Colon (tissue), 2 donors: Measurements from ENCODE around the gene CADPS.

ENCODE experiments used
- FAIRE-seq: peaks from 2 replicates; lab custom pipeline; 2012; peaks lifted over from hg19 to GRCh38; lab: Jason Lieb, UNC
- donor health status: control.
- donor health status: control.

CADPS gene

DNA sequence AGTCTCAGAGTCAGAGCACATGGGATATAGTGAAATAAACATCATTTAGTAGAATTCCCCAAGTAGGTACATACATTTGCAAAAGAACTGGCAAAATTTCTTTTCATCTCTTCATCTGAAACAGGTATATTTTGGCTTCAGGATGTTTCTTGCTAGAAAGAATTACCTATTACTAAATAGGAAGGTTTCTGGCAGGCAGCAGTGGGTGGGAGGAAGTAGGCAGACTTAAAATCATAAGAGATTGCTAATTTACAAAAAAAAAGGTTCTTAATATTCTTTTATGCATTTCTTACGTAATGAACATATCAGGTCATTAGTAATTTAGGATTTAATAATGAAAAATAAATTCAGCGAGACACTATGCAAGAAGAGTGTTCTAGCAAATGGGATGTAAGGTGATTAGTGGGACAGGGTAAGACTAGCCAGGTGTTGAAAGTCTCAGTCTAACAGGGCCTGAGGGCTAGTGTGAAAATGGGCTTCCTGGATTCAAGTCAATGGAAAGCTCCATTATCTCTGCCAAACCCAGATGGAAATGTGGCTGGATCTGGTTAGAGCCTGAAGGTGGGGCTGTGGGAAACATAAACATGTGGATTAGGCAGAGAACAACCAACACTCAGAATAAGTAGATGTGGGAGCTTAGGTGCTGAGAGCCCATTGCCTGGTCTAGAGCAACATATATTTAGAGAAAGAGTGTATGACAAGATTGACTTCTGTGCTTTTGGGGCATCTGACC lies 374.5 kb downstream of the CADPS start:
- FAIRE-seq = no peak

DNA sequence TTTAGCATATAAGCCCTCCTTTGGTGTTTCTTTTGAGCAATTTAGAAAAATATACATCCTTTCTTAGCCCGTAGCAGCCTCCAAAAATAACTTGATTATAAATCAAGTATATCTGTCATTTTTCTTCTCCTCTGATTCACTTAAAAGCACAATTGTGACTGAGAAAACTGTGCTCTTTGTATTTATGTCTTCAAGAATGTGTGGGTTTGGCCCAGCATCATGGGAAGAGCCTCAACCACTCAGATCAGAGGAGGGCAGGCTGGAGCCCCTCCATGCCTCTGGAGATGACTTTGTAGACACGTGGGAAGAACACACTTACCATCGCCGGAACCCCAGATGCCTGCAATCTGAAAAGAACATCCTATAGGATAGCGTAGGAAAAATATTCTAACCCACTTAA lies 378.1 kb downstream of the CADPS start:
- no peak for FAIRE-seq

DNA sequence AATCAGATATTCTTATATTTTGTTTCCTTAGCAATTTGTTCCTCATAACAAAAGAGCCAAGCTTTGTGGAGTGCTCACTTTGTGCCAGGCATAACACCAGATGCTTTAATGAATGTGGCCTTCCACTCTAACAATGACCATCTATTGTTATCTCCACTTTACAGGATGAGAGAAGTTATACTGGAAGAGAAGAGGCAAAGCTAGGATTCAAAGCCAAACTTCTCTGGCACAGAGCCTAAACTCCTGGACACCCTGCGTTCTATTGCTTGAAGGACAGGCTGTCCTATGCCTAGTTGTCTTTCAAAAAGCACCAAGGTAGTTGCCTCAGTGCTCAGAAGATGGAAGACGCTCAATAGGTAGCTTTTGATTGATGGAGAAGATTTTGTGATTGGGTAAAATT lies 378.7 kb downstream of the CADPS start:
- FAIRE-seq = no peak

DNA sequence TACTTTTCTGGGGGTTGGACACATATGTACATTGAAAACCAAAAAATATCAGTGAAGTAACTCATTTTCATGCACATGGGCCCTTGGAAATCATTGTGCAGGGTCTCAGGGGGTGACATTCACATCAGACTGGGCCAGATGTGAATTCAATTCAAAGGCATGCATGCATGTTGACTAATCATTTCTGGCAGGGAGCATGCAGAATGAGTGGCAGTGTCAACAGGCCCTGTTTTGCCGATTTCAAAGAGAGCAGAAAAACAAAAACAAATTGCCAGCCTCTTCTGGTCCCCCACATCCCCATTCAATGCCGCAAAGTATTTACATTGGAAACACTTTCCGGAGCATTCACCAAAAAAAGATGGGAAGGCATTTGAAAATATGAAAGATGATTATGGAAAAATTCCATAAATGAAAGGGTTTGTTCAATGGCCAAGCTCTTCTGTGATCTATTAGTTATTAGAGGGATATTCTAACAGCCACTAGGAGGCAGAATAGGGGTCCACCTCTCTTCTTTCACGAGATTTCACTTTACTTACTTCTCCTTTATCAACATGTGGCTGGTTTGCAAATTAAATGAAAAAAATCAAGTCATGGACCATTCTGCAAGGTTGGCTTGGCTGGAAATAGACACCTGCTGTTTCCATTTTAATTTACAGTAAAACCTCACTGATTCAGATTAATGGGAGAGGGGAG lies 382.0 kb downstream of the CADPS start:
- FAIRE-seq = no peak

DNA sequence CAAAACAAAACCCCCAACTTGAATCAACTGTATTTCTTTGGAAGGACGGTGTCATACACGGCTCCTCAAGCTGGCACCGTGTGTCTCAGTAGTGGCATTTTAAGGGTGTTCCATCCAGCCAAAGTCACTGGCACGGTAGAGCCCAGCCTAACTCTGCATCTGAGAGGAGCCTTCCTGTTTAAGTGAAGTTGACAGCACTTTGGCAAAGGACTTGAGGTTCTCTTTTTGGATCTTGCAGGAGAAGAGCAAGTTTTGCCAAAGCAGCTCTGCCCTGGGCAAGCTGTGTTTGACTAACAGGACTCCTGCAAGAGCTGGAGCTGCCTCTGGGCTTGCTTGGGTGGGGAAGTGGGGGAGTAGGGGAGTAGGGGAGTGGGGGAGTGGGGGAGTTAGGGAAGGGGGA lies 392.3 kb downstream of the CADPS start:
- FAIRE-seq = no peak

DNA sequence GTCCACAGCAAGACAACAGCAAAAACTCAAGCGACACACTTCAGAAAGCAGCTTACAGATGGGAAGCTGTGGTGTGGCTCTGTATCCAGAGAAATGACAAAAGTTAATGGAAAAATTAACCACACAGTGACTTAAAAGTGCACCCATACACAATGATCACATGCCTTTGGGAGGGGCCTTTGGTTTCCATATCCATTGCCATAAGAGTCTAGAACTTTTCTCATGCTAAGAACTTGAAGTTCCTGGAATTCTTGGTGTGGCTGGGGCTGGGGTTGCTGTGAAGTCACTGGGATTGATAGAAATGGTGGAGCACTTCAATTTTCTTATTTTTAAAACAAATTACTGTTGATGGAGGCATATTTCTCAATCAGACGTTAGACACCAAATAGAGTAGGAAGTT lies 393.3 kb downstream of the CADPS start:
- FAIRE-seq = no peak

DNA sequence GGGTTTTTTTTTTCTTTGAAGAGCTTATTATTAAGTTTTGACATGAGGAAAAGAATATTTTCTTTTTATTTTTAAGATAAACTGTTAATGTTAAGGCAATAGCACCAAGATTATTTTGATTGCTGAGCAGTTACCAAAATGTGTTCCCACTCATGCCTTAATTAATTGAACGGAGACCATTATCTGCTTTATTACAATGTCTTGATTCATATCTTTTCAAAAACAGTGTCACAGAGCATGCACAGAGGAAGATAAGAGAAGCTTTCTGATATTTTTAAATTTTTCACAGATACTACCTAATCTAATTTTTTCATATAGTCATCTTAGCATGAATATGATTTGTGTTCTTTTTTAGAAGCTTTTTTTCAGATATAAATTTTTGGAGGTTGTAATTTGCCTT lies 395.2 kb downstream of the CADPS start:
- no peak for FAIRE-seq

DNA sequence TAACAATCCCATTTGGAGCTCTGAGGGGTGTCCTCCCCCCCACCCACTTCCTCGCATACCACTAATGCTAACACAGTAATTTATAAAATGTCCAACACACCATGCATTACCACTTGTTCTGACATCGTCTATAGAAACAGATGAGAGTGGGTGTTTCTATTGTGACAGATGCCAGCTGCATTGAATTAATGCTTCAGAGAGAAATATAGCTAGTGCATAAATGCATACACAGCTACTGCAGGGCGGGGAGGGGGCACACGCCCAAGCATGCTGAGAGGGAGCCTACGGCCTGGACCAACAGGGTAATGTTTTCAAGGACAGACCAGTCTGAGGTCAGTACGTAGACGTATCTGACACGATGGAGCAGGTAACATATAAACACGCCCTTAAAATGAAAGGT lies 395.9 kb downstream of the CADPS start:
- FAIRE-seq = no peak

DNA sequence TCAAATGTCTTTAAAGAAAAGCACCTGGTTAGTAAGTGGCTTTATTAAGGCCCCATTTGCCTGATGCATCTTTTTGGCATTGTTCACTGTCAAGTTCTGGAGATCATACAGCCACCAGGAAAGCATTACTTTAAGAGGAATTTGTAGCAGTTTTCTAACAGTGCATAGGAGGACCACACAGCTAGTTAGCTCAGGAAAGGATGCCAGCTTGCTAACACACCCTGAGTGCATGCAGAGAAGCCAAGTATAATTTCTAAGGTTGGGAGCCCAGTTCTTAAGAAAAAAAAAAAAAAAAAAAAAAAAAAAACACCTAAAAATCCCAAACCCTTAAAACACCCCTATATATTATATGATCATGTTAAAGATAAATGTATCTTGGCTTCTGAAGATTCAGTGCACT lies 399.9 kb downstream of the CADPS start:
- no peak for FAIRE-seq

DNA sequence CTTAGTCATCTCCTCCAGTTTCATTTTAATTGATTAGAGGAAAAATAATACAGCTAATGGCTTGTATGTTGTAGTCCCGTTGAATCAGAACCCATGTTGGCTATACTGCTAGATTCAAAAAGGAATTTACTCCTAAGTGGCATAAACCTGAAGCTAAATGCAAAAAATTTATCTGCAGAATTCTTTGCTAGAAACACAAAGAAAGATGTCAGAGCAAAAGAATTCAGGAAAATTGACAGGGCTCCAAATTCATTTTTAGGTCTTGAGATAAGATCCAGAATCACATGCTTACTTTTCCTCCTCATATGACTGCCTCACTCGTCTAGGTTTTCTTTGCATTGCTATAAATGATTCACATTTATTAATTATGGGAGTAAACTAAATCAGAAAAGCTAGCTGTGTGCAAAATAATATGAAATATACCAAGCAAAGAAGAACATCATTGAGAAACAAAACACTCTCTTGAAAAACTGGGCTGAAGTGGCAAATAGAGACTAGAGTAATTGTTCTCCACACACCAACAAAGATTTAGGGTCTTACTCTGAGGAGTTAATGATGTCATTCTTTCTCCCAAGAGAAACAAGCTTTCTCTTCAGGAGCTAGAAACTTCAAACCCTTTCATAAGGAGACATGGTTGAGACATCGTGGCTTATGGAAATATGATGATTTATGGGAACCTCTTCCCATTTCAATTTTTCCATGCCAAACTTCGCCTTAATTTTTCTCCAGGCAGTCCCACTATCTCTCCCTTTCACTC lies 407.1 kb downstream of the CADPS start:
- no peak for FAIRE-seq

DNA sequence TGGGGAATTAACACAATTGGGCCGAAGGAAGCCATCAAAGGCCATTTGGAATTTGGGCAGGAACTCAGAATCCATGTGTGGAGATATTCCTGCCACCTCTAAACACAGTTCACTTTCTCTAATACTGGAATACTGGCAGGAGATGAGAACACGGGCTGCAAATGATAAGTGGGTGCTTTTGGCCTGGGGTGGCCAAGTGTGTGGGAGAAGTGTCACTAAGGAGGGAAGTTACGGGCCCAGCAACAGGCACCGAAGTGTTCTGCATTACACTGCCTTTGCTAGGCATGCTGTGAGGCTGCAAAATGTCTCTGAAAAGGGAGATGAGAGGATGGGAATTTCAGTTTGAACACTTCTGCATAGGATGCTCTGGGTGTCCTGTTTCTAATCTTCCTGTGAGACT lies 412.4 kb downstream of the CADPS start:
- FAIRE-seq = no peak

DNA sequence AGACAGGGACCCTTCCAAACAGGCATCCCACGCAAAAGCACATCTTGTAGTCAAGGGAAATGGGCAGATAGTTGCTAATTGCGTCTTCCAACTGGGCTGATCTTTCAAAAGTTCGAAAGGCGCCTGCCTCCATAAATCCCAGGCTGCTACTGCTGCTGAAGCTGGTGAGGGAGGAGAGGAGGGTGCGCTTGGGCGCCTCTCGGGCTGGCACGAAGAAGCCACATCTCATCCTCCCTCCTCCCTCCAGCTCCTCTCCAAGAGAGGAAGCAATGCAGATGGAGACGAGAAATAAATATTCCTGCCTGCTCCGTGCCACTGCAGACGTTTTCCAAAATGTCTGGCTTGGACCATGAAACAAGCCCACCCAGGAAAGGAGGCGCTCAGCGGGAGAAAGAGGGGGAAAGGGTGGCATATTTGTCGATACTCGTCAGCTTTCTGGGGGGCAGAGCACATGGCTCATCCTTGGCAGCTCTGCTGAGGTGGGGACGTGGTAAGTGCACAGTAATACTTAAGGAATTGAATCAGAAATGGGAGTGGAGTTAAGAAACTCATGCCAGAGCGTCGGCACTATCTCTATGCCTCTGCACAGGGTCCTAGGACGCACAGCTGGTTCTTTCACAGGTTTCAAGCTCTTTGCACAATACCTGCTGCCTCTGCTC lies 413.0 kb downstream of the CADPS start:
- no peak for FAIRE-seq

DNA sequence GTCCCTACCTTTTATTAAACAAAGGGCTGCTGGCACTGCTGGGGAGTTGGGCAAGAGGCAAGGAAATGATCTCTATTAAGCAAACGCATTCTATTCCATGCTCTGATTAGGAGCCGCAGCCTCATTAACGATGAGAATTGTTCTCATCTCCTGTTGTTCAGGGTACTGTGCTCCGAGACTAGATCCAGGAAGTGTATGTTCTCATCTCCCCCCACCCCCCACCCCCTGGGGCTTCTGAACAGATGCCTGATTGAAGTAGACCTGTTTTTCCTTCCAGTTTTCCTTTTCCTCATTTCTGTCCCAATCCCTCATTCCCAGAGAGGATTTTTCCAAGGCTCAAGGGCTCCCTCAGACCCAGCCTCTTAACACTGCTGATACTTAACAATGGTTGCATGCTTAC lies 420.3 kb downstream of the CADPS start:
- FAIRE-seq = no peak

DNA sequence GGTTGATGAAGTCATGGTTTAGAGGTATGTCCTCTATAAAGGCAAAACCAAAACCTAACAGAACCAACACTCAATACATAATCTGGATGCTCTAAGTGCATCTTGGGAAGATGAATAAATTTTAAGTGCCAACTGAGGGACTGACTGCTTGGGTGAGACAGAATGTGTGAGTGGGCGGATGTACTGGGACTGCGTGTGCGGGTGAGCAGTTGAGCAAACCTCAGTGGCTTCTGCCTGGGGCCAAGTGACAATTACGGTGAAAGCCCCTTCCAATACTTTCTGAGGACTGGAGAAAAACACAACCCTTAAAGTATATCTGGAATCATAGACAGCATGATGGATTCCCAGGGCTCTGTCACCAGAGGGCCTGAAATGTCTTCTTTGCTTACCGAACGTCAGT lies 421.8 kb downstream of the CADPS start:
- FAIRE-seq = no peak

DNA sequence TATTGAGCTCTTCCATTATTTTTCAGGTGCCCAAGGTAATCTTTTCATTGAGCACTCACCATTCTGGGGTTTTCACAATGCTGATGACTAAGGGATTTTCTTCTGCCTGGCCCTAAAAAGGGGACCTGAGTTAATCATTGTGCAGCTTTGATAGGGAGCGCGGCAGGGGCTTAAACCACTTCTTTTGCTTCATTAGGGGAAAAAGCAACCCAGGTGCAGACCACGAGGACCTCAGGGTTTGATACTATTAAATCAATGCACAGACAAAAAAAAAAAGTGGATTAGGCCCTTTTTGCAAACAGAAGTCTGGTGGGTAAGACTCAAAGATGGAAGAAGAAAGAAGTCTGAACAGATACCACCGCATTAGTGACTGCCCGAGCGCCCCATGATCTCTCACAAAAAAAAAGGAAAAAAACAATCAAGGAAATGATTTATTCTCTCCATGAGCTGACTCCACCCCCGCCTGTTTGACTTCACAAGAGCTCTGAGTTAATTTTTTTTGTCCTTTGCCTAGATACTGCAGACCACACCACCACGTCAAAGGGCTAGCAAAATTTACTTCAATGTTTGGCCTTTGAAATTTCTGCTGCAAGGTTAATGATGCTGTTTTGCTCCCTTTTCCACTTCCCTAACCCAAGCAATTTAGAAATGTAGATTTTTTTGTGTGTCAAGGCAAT lies 423.9 kb downstream of the CADPS start:
- FAIRE-seq = no peak

DNA sequence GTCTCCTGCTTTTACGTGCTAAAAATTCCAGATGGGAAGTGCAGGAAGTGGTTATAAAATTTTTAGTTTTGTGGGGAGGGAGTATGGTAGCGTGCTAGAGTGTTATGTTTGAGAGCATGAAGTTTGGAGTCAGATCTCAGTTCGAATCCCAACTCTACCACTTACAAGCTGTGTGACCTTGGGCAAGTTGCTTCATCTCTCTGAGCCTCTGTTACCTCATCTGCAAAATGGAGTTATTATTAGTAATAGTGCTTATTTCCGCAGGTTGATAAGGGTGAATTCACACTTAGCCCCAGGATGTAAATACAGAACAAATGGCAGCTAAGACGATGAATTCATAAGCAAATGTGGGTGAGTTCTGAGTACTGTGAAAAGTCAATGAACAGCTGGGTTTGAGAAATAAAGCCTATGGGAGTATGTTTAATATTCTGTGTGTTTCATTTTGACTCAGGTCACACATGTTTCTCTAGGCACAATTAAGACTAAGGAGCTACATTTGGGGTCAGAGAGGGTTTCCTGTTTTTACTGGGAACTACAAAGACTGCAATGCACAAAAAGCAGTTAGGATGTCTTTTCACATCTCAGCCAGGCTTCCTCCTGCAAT lies 428.8 kb downstream of the CADPS start:
- FAIRE-seq = no peak

DNA sequence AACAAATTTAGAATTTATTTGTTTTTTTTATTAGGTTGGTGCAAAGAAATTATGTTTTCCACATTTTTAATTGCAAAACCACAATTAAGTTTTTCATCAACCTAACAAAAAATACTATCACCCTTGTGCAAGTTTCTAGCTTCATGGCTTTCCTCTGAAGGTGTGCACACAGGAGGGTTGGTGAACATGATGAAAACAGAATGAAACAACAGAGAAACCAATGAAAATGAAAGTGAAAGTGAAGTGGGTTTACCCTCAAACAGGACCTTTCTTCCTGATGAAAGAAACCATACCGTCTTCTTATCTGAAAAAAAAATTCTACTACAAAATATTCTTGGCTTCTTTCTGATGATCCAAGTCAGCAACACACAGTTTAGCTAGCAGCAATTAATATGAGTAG lies 429.9 kb downstream of the CADPS start:
- FAIRE-seq = no peak

DNA sequence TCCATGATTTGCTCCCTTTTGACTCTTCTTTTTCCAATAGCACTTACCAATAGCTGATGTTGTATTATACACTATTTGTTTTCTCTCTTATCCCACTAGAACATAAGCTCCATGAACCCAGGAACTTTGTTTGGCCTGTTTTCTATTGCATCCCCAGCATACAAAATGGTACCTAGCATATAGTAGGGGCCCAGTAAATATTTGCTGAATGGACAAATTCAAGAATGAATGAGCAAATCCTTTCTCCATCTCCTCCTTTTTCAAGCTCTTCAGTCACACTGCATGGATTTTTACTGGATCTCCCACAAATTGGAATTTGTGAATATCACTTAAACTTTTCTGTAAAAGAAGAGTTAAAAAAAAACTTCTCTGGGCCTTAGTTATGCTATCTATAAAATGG lies 435.2 kb downstream of the CADPS start:
- FAIRE-seq = no peak

DNA sequence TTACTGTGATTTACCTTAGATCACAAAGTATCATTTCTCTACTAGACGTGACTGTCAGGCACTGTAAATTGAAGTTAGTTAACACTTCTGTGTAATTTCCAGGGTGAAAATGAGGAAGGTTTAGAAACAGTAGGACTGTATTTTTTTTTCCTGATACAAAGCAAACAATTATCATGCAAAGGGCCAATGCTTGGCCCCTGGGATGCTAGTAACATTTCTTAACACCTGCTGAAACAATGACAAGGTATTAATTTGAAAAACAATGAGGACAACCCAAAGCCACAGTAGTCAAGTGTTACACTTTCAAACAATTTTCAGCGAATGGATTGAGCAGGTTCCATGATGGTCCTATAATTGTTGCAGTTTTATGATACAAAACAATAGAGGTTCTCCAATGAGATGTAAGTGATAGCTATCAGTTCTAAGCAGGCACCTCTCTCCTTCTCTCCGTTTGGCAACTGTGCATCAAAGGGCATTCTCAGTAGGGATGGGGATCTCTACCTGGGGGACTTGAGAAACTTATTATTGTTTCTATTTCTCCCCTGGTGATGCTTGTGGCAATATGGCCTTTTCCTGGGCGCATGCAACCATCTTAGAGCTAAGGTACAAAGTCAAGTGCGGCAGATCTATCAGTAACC lies 435.9 kb downstream of the CADPS start:
- no peak for FAIRE-seq

DNA sequence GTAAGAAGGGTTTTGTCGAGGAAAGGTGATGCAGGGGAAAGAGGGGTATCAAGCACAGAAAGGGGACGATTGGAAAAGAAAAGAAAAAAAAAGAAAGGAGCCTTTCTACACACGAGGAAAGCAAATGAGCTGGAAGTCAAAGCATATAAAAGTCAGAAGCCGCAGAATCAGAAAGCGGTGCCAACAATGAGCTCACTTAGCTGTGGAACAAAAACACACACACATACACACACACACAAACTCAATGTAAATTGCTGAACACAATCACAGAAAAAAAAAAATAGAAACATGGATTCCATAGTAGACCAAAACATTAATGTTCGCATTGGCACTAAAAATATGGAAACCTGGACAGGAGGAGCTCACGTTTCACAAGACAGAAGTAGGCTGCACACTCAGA lies 438.4 kb downstream of the CADPS start:
- no peak for FAIRE-seq

DNA sequence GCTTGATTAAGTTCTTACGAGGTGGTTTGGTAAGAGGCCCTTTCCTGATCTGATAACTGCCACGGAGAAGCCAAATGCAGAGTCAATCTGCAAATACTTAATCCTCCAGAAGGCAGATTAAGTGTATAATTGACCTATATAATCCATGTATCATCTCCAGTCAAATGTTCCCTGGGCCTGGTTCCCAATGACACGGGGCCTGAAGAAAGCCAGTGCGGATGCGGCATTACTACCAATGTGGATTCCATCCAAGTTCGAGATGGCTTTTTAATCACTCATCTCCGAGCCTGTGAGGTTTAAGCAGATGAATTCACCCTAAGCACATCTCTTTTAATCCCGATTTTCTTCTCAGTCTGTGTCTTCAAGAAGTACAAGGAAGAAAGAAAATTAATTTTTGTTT lies 441.8 kb downstream of the CADPS start:
- FAIRE-seq = no peak
